HG03342 (cell line): ENCODE results near the gene SDS.
"Not testable (repeated sequence)": the region's sequence is repeated elsewhere in the genome, so short reads cannot be mapped to it uniquely, and the experiment has no call there.

Source experiments
- ATAC-seq: cut with Tn5 transposase; IDR thresholded peaks from one replicate; pipeline ENCODE4 v1.9.1; 2021; ENCODE audit warnings: mild to moderate bottlenecking, moderate library complexity; ENCODE audit not compliant: unreplicated experiment

SDS gene

GRCh38 chr12:113358381-113359132 is 45.1 kb downstream of the SDS start, which contains the start of gene PLBD2:
TSS of gene PLBD2 (plus strand) at chr12:113358587. CDS start at chr12:113358601, 14 bp downstream.
- peak; percentile 87 for ATAC-seq

GRCh38 chr12:113354192-113354591 is 49.5 kb downstream of the SDS start:
- ATAC-seq = not testable (repeated sequence)

- no peak for ATAC-seq
These were observed 52.6 kb downstream of the SDS start for GRCh38 chr12:113351089-113351488.

- no peak for ATAC-seq
These were observed 54.7 kb downstream of the SDS start for GRCh38 chr12:113348849-113349536.

GRCh38 chr12:113347892-113348291 is 55.8 kb downstream of the SDS start:
- no peak for ATAC-seq

- no peak for ATAC-seq
These were observed 56.6 kb downstream of the SDS start for GRCh38 chr12:113347107-113347506.

- no peak for ATAC-seq
These were observed 57.3 kb downstream of the SDS start for GRCh38 chr12:113346353-113346752.

GRCh38 chr12:113345318-113345717 is 58.4 kb downstream of the SDS start:
- no peak for ATAC-seq
